GM19193 (cell line): ENCODE results near the gene LARP6.

ENCODE experiments used
- POLR2A ChIP-seq: IDR thresholded peaks from 4 replicates; pipeline ENCODE4 v1.6.1; 2011; ENCODE audit not compliant: insufficient read depth, insufficient read length; ENCODE audit errors: extremely low read depth

Gene LARP6

GRCh38 chr15:70853973-70854665 is at the start of gene LARP6:
TSS of gene LARP6 (minus strand) at chr15:70854157. CDS start at chr15:70854088, 69 bp downstream.
- TF ChIP-seq POLR2A: no peak

- no peak for TF ChIP-seq POLR2A
These were observed 48.1 kb upstream of the LARP6 start for GRCh38 chr15:70902107-70902506.

GRCh38 chr15:70892912-70893560 is 39.1 kb upstream of the LARP6 start:
- no peak for TF ChIP-seq POLR2A

- TF ChIP-seq POLR2A: no peak
These were observed 38.3 kb upstream of the LARP6 start, which contains the start of the genes LRRC49 and THAP10 for GRCh38 chr15:70892002-70892911. TSS of gene LRRC49 (plus strand) at chr15:70892826. CDS start at chr15:70892895, 69 bp downstream. TSS of gene THAP10 (minus strand) at chr15:70892433. CDS start at chr15:70892272, 161 bp downstream.

DNA sequence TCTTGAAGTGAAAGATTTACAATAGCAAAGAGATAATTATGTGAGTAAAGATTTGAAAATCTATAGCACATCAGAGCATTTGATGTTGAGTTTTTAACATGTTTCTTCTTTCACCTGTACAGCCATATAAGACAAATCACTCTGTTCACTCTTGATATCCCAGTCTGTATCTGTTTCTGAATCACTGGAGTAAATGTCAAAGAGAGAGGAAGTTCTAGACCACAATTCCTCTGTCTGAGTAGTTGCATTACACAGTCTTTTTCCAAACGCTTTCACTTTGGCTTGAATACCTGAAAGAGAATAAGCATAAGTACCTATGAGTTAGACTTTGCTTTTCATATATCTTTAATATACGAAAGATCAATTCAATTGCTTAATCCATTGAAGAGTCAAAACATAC is 28.4 kb upstream of the LARP6 start:
- no peak for TF ChIP-seq POLR2A

DNA sequence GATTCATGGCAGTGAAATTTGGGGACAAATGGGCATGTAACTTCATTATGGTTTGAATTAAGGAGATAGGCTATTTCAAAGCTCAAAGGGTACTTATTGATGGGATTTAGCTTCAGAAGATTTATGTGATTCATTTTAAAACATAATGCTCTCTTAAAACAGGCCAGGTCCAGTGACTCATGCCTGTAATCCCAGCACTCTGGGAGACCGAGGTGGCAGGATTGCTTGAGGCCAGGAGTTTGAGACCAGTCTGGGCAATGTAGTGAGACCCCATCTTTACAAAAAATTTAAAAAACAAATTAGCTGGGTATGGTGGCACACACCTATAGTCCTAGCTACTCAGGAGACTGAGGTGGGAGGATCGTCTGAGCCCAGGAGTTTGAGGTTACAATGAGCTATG is 26.8 kb upstream of the LARP6 start:
- no peak for TF ChIP-seq POLR2A

- no peak for TF ChIP-seq POLR2A
These were observed 25.4 kb upstream of the LARP6 start for GRCh38 chr15:70879401-70879800.

DNA sequence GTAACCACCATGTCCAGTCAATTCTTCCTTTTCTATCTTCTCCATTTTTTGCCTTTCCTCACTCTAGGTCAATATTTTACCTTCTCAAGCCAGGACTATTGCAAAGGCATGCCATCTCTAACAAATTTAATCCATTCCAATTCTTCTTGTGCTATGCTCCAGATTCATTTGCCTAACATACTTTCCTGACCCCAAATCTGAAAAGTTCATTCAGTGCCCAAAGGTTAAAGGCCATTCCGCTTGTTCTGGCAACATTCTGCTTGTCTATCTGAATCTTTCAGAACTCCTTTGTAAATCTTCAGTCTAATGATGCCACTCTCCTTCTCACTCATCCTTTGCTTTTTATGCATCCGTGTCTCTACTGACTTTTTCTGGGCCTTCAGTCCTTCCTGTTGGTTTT is 22.7 kb upstream of the LARP6 start:
- TF ChIP-seq POLR2A: no peak

DNA sequence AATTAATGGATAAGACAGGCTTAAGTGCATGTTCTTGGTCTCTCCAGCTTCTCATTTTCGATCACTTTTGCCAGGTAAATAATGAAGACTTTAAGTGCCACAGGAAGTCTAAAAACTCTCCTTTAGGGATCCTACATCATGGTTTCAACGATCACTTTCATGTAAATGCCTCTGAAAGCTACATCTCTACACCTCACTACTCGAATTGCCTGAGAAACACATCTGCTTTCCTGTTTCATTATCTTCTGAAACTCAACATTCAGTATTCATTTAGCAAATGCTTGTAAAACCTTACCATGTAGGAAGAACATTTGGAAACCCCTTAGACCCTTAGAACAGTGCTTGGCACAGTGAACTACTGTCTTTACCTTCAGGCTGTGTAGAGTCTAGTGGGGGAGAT is 22.1 kb upstream of the LARP6 start:
- TF ChIP-seq POLR2A: no peak

DNA sequence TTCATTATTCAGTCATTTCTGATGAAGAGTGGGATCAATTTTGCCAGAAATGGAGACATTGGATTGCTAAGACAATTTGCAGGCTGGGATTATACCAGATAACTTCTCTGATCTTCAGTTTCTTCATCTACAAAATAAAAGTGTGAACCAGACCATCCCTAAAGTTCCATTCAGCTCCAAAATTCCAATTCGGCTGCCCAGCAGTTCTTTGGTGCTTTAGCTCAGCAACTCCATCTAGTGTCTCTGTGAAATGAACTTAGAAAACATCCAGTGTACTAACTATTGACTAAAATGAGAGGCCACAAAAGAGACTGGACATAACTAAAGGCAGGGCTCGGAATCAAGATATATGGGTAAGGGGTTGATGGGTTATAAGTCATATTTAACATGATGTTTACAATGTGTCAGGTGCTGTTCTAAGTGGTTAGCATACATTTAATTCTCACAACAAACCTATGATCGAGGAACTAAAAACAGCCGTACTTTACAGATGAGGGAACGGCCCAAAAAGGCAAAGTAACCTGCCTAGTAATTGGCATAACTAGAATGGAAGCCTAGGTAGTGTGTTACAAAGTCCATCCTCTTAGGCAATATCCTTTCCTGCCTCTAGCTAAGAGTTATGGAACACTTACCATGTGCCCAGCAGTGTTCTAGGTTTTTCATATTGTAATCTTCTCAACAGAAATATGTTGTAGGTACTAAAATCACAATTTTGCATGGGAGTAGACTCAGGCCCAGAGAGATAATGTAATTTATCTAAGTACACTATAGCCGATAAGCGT is 21.2 kb upstream of the LARP6 start:
- TF ChIP-seq POLR2A: no peak

DNA sequence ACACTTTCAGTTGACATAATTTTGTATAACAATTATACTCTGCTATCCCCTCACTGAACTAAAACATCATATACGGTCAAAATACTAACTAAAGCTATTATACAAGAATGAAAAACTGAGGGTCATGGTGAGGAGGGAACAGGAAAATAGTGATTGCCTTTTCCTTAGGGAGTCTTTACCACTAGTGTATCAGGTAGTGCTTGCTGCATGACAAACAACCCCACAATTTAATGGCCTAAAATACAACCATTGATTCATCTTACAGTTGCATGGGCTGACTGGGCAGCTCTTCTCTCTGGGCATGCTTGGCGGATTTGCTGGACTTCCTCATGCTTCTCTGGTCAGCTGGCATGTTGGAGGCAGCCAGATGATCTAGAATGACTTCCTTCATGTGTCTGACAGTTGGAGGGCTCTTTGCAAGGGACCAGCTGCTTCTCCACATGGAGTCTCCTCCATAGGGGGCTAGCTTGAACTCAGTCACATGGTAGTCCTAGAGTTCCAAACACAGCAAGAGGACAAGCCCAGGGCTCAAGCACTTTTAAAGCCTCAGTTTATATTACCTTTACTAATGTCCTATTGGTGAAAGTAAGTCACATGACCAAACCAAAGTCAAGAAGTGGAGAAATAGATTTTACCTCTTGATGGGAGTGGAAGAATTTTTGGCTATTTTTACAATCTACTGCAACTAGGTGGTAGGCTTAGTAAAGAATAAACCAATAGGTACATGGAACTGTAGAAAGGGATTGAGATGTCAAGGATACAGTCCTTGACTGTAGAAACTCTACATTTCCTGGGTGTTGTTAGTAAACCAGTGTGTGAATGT is 19.5 kb upstream of the LARP6 start:
- no peak for TF ChIP-seq POLR2A

DNA sequence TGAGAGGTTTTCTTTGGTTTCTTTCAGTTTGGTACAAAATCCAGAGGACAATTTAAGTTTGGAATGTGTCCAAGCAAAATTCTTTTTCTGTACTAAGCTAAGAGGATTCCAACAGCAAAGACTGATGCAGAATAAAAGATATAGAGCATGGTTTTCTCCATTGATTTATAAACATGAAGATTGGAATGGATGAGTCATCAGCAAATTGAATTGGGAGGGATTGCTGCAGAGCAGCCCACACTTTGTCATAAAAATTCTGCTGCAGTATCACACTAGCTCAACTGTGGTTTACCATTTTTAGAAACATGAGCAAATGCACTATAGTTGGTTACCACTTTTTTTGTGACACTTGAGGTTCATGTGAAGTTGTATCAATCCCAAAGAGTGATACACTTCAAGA is 16.1 kb upstream of the LARP6 start:
- TF ChIP-seq POLR2A: no peak

GRCh38 chr15:70869346-70869745 is 15.4 kb upstream of the LARP6 start:
- TF ChIP-seq POLR2A: no peak
